Calu3 (cell line): Measurements from ENCODE around the gene ESR2. TPM values are rescaled to one million over a fixed set of nuclear protein-coding genes. Genes with fewer than 3 reads are reported as not detected.

ENCODE experiments used
- BruUV-seq: library from RNA; stranded (reverse); fragments of 400-500 nt; replicated peaks from 2 replicates; lab custom pipeline; 2021; lab: Mats Ljungman, UMichigan
- CTCF ChIA-PET: fragments of 300-600 bp; sonication (Branson Sonifier 250); formaldehyde crosslinking; loops from one replicate; lab custom pipeline; 2022; ENCODE audit warnings: antibody characterized with exemption; lab: Charles Lee
- DNase-seq: peaks from one replicate; pipeline ENCODE4 v3.0.0; 2022
- H3K27ac Mint-ChIP-seq: one replicate; pipeline ENCODE4 v1.8.0; 2022; ENCODE audit warnings: mixed read lengths; ENCODE audit not compliant: unreplicated experiment
- H3K27me3 Mint-ChIP-seq: one replicate; pipeline ENCODE4 v1.8.0; 2022; ENCODE audit warnings: mixed read lengths; ENCODE audit not compliant: unreplicated experiment
- H3K36me3 Mint-ChIP-seq: one replicate; pipeline ENCODE4 v1.8.0; 2022; ENCODE audit warnings: mild to moderate bottlenecking, moderate library complexity, mixed read lengths; ENCODE audit not compliant: insufficient read depth, unreplicated experiment
- H3K4me1 Mint-ChIP-seq: one replicate; pipeline ENCODE4 v1.8.0; 2022; ENCODE audit warnings: mild to moderate bottlenecking, low read depth, mixed read lengths; ENCODE audit not compliant: unreplicated experiment
- H3K4me3 Mint-ChIP-seq: one replicate; pipeline ENCODE4 v1.8.0; 2022; ENCODE audit warnings: mild to moderate bottlenecking, low read depth, moderate library complexity, mixed read lengths; ENCODE audit not compliant: unreplicated experiment
- H3K9me3 Mint-ChIP-seq: one replicate; pipeline ENCODE4 v1.8.0; 2022; ENCODE audit warnings: low read depth, mixed read lengths; ENCODE audit not compliant: unreplicated experiment
- CTCF ChIP-seq: fragments of 200-600 bp; IDR thresholded peaks from one replicate; pipeline ENCODE4 v1.8.0; 2022; ENCODE audit warnings: antibody characterized with exemption; ENCODE audit not compliant: unreplicated experiment
- intact Hi-C: fragments of 100-400 bp; cut with micrococcal nuclease; formaldehyde crosslinking; loops from one replicate; pipeline ENCODE4 v1.10.0; 2022; ENCODE audit not compliant: unreplicated experiment
- total RNA-seq: library from RNA; stranded (reverse); gene quantifications from 2 replicates; pipeline ENCODE4 v1.2.3, GENCODE V29; 2022

The ESR2 gene
- total RNA-seq, 1 experiment from 2014 or later: not detected

DNA sequence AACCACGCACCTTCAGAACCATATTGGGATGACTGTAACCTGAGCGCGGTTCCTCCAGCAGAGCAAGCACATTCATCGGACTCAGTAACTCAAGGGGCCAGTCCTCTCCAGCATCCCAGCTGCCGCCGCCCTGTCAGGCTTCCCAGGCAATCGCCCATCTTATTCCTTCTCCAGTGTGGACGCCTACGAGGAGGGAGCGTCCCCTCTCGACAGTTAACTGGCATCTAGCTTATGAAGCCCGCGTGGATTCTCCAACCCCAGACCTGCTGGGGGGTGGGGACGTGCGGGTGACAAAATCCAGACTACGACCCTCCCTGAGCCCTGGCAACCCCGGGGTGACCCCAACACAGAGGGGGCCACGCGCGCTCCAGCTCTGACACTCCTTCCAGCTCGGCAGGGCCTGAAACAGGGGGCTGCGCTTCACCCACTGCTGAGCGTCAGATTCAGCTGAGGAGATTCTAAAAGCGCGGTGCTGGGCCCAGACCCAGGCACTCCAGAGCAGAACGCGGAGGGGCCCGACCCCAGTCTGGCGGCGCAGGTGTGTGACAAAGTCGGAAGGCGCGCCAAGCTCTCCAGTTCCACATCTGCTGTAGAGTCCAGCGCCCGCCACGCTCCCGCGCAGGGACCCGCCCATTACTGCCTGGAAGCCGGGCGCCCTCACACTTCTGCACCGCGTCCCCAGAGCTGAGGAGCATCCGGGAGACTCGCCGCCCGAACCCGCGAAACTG lies 43.9 kb upstream of the ESR2 start:
- H3K9me3 Mint-ChIP-seq: peaks cover 6% of the 10 kb centered on the region
- H3K4me1 Mint-ChIP-seq: peaks cover 12% of the 10 kb centered on the region
- no TSS peak for BruUV-seq
- intact Hi-C loops: no loop called here
- H3K27me3 Mint-ChIP-seq: no peaks in the 10 kb centered on the region
- H3K4me3 Mint-ChIP-seq: peak overlapping the region; percentile 88
- peak; percentile 42 for DNase-seq
- CTCF ChIA-PET: interaction anchor here (0.9 to 1.4 kb wide), 2 partner anchors 35 to 140 kb away, joined by 3 to 5 read pairs; no protein-coding TSS in a partner anchor
- peak overlapping the region; percentile 78 for H3K27ac Mint-ChIP-seq
- H3K36me3 Mint-ChIP-seq: peaks cover 16% of the 10 kb centered on the region
- no peak for TF ChIP-seq CTCF

- peaks cover 10% of the 10 kb centered on the region for H3K4me1 Mint-ChIP-seq
- TF ChIP-seq CTCF: no peak
- CTCF ChIA-PET: no interaction called here
- H3K4me3 Mint-ChIP-seq: no peak overlapping the region
- H3K9me3 Mint-ChIP-seq: no peaks in the 10 kb centered on the region
- no peak for DNase-seq
- no peak overlapping the region for H3K27ac Mint-ChIP-seq
- intact Hi-C loops: no loop called here
- no TSS peak for BruUV-seq
- H3K27me3 Mint-ChIP-seq: no peaks in the 10 kb centered on the region
- H3K36me3 Mint-ChIP-seq: no peaks in the 10 kb centered on the region
Measured at GRCh38 chr14:64329149-64329548, 35.0 kb upstream of the ESR2 start.

- CTCF ChIA-PET: no interaction called here
- Mint-ChIP-seq H3K4me3 (no peak overlapping the region), H3K9me3 (no peaks in the 10 kb centered on the region), H3K4me1 (peaks cover 10% of the 10 kb centered on the region), H3K36me3 (no peaks in the 10 kb centered on the region), H3K27me3 (no peaks in the 10 kb centered on the region), H3K27ac (no peak overlapping the region)
- DNase-seq: no peak
- BruUV-seq: no TSS peak
- intact Hi-C loops: no loop called here
- TF ChIP-seq CTCF: no peak
Measured at GRCh38 chr14:64326502-64326901, 32.3 kb upstream of the ESR2 start.

DNA sequence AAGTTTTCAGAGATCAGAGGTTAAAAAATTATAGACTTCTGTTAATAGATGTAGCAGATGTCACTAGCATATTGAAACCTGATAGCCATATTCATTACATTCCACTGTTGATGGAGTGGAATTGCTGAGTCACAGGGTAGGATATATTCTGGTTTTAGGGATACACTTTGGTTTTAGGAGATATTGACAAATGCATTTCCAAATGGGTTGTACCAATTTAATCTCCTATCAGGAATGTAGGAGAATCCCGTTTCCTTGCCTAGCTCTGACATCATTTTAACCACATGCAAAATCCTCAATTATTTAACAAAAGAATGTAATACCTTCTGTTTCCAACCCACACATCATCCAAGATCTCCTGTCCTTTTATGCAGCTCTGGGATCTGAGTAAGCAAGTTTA lies 30.7 kb upstream of the ESR2 start:
- intact Hi-C loops: no loop called here
- BruUV-seq: no TSS peak
- H3K9me3 Mint-ChIP-seq: no peaks in the 10 kb centered on the region

More for the DNA sequence above, 30.7 kb upstream of the ESR2 start:
- Mint-ChIP-seq H3K4me1 (peaks cover 10% of the 10 kb centered on the region), H3K36me3 (no peaks in the 10 kb centered on the region), H3K4me3 (no peak overlapping the region), H3K27me3 (no peaks in the 10 kb centered on the region), H3K27ac (no peak overlapping the region)
- no peak for DNase-seq
- CTCF ChIA-PET: interaction anchor here (0.6 kb wide), 1 partner anchor 505 kb away, joined by 3 read pairs; no protein-coding TSS in a partner anchor
- no peak for TF ChIP-seq CTCF
